NCI-H510A (cell line): ENCODE measurements around the gene PER2.

Experiments
- DNase-seq: peaks from one replicate; lab custom pipeline; 2025; lab: John Stamatoyannopoulos, UW

PER2 gene

GRCh38 chr2:238226698-238227586 is 61.5 kb downstream of the PER2 start:
- no peak for DNase-seq

GRCh38 chr2:238225911-238226697 is 62.3 kb downstream of the PER2 start:
- no peak for DNase-seq

- DNase-seq = no peak
These were observed 63.3 kb downstream of the PER2 start for GRCh38 chr2:238225121-238225520.

- no peak for DNase-seq
These were observed 63.9 kb downstream of the PER2 start for GRCh38 chr2:238224356-238225035.

GRCh38 chr2:238220892-238221521 is 67.4 kb downstream of the PER2 start:
- peak; percentile 74 for DNase-seq

- no peak for DNase-seq
These were observed 68.0 kb downstream of the PER2 start for GRCh38 chr2:238220274-238220891.

- DNase-seq = no peak
These were observed 71.7 kb downstream of the PER2 start for GRCh38 chr2:238216651-238217184.

GRCh38 chr2:238207006-238207405 is 81.4 kb downstream of the PER2 start:
- DNase-seq = no peak

GRCh38 chr2:238203973-238204683 is 84.3 kb downstream of the PER2 start:
- no peak for DNase-seq

- DNase-seq = peak; percentile 63
These were observed 85.1 kb downstream of the PER2 start, which contains the start of gene ILKAP for GRCh38 chr2:238203094-238203972. TSS of gene ILKAP (minus strand) at chr2:238203695. CDS start at chr2:238203553, 142 bp downstream.

GRCh38 chr2:238202326-238203093 is 85.9 kb downstream of the PER2 start:
- DNase-seq = no peak
